ENCODE results near the gene PTN. TPM values are rescaled to one million over a fixed set of nuclear protein-coding genes. Genes with fewer than 3 reads are reported as not detected.
A peak's percentile ranks its signal among the peaks of the same experiment; 100 is the strongest.

The PTN gene
- total RNA-seq, 1 donor from 2014 or later: 11.1 TPM

DNA sequence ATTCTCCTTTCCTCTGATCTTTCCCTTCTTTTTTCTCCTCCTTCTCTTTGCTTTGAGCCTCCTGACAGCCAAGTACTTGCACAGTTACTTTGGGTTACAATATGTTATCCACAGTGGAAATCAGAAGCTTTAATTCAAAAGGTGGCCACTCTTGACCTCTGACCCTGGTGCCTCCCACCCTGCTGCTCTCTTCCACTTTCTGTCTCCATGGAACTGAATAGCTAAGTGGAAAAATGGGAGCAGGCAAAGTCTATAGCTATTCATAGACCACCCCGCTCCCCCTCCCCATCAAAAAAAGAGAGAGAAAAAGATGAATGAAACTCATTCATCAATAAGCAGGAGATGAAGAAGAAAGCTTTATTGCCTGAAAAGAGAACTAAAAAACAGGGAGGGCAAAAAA, 39.4 kb downstream of the PTN start:
- H3K27ac Mint-ChIP-seq (ENCODE audit: unreplicated experiment): no peak overlapping the region
- Histone ChIP-seq H3K4me2 (ENCODE audit: low read length) (peak overlapping the region; percentile 71), H2AFZ (ENCODE audit: low read depth, low read length) (no peak overlapping the region), H3K9ac (ENCODE audit: low read length) (no peak overlapping the region), H4K20me1 (ENCODE audit: insufficient read depth, low read length) (no peaks in the 10 kb centered on the region), H3K36me3 (ENCODE audit: insufficient read depth, low read length) (no peaks in the 10 kb centered on the region), H3K4me3 (ENCODE audit: insufficient read depth, low read depth, low read length) (no peak overlapping the region), H3K27ac (ENCODE audit: low read depth, low read length) (no peak overlapping the region), H3K4me1 (ENCODE audit: insufficient read depth, low read length) (peaks cover 9% of the 10 kb centered on the region), H3K27me3 (ENCODE audit: insufficient read depth, low read length) (no peaks in the 10 kb centered on the region), H3K79me2 (ENCODE audit: insufficient read depth, low read length) (no peaks in the 10 kb centered on the region), H3K9me3 (ENCODE audit: insufficient read depth, low read depth, low read length) (no peaks in the 10 kb centered on the region)
- TF ChIP-seq, protein P1, sequence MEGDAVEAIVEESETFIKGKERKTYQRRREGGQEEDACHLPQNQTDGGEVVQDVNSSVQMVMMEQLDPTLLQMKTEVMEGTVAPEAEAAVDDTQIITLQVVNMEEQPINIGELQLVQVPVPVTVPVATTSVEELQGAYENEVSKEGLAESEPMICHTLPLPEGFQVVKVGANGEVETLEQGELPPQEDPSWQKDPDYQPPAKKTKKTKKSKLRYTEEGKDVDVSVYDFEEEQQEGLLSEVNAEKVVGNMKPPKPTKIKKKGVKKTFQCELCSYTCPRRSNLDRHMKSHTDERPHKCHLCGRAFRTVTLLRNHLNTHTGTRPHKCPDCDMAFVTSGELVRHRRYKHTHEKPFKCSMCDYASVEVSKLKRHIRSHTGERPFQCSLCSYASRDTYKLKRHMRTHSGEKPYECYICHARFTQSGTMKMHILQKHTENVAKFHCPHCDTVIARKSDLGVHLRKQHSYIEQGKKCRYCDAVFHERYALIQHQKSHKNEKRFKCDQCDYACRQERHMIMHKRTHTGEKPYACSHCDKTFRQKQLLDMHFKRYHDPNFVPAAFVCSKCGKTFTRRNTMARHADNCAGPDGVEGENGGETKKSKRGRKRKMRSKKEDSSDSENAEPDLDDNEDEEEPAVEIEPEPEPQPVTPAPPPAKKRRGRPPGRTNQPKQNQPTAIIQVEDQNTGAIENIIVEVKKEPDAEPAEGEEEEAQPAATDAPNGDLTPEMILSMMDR (IDR thresholded peaks at IDR 0.05; ENCODE audit: insufficient read depth, low read depth, low read length): no peak
- no peak for TF ChIP-seq EZH2 (IDR thresholded peaks at IDR 0.05; ENCODE audit: insufficient read depth, low read length)
- no peak overlapping the region for H3K4me3 Mint-ChIP-seq (ENCODE audit: unreplicated experiment)
- no peaks in the 10 kb centered on the region for H3K27me3 Mint-ChIP-seq (ENCODE audit: low read depth, unreplicated experiment)
- DNase-seq (ENCODE audit: low read depth) (no peak), FAIRE-seq (no peak)
- peaks cover 2% of the 10 kb centered on the region for H3K4me1 Mint-ChIP-seq (ENCODE audit: low read depth, unreplicated experiment)
- no peaks in the 10 kb centered on the region for H3K9me3 Mint-ChIP-seq (ENCODE audit: unreplicated experiment)
- H3K36me3 Mint-ChIP-seq (ENCODE audit: low read depth, unreplicated experiment): no peaks in the 10 kb centered on the region

DNA sequence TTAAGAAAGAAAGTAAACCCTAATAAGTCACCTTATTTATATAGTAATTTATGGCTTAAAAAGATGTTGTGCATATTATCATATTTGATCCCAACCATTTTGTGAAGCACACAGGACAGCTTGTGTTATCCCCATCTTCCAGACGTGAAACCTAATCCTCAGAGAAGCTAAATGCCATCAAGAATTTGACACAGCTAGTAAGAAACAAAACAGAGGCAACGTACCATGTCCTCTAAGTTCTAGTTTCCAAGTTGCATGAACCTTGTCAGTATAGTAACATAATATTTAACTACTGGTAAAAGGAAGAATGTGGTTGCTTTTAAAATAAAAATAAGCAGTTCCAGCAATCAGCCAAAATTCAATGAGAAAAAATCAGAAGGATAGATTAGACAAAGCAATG, 41.5 kb downstream of the PTN start:
- peaks cover 9% of the 10 kb centered on the region for H3K4me1 ChIP-seq (ENCODE audit: insufficient read depth, low read length)
- no peak for FAIRE-seq
- no peaks in the 10 kb centered on the region for H3K9me3 ChIP-seq (ENCODE audit: insufficient read depth, low read depth, low read length)
- no peak overlapping the region for H3K27ac ChIP-seq (ENCODE audit: low read depth, low read length)
- H3K27me3 ChIP-seq (ENCODE audit: insufficient read depth, low read length): no peaks in the 10 kb centered on the region
- H3K36me3 Mint-ChIP-seq (ENCODE audit: low read depth, unreplicated experiment): no peaks in the 10 kb centered on the region
- TF ChIP-seq EZH2 (IDR thresholded peaks at IDR 0.05; ENCODE audit: insufficient read depth, low read length): no peak
- TF ChIP-seq, protein P1 (IDR thresholded peaks at IDR 0.05; ENCODE audit: insufficient read depth, low read depth, low read length): no peak
- H3K79me2 ChIP-seq (ENCODE audit: insufficient read depth, low read length): no peaks in the 10 kb centered on the region
- no peaks in the 10 kb centered on the region for H3K9me3 Mint-ChIP-seq (ENCODE audit: unreplicated experiment)
- no peak overlapping the region for H3K4me3 ChIP-seq (ENCODE audit: insufficient read depth, low read depth, low read length)
- H3K9ac ChIP-seq (ENCODE audit: low read length): no peak overlapping the region
- H2AFZ ChIP-seq (ENCODE audit: low read depth, low read length): no peak overlapping the region
- no peak overlapping the region for H3K27ac Mint-ChIP-seq (ENCODE audit: unreplicated experiment)
- no peak for DNase-seq (ENCODE audit: low read depth)
- no peaks in the 10 kb centered on the region for H3K27me3 Mint-ChIP-seq (ENCODE audit: low read depth, unreplicated experiment)
- no peaks in the 10 kb centered on the region for H3K36me3 ChIP-seq (ENCODE audit: insufficient read depth, low read length)
- H3K4me3 Mint-ChIP-seq (ENCODE audit: unreplicated experiment): no peak overlapping the region
- H3K4me2 ChIP-seq (ENCODE audit: low read length): no peak overlapping the region
- H4K20me1 ChIP-seq (ENCODE audit: insufficient read depth, low read length): no peaks in the 10 kb centered on the region
- H3K4me1 Mint-ChIP-seq (ENCODE audit: low read depth, unreplicated experiment): peaks cover 2% of the 10 kb centered on the region

DNA sequence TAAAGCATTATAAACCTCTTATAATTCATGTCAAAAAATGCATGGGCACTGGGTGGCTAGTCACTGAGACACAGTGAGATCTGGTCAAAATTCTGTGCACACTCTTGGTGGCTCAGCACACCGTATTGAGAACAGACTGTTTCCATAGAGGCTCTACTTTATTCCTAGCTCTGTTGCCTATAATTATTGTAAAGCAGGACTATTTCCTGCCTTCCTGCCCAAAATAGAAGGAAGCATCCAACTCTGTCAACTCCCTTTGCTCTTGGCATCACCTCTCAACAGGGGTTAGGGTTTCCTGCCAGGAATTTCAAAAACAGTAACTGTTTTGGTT, 45.1 kb downstream of the PTN start:
- Mint-ChIP-seq H3K36me3 (ENCODE audit: low read depth, unreplicated experiment) (no peaks in the 10 kb centered on the region), H3K4me3 (ENCODE audit: unreplicated experiment) (no peak overlapping the region)

More for the DNA sequence above, 45.1 kb downstream of the PTN start:
- no peaks in the 10 kb centered on the region for H3K36me3 ChIP-seq (ENCODE audit: insufficient read depth, low read length)
- H3K4me2 ChIP-seq (ENCODE audit: low read length): no peak overlapping the region
- no peaks in the 10 kb centered on the region for H4K20me1 ChIP-seq (ENCODE audit: insufficient read depth, low read length)
- H3K27me3 ChIP-seq (ENCODE audit: insufficient read depth, low read length): no peaks in the 10 kb centered on the region
- no peak for TF ChIP-seq EZH2 (IDR thresholded peaks at IDR 0.05; ENCODE audit: insufficient read depth, low read length)
- TF ChIP-seq, protein P1 (IDR thresholded peaks at IDR 0.05; ENCODE audit: insufficient read depth, low read depth, low read length): no peak
- H3K79me2 ChIP-seq (ENCODE audit: insufficient read depth, low read length): no peaks in the 10 kb centered on the region
- H2AFZ ChIP-seq (ENCODE audit: low read depth, low read length): no peak overlapping the region
- H3K4me3 ChIP-seq (ENCODE audit: insufficient read depth, low read depth, low read length): no peak overlapping the region
- Mint-ChIP-seq H3K27me3 (ENCODE audit: low read depth, unreplicated experiment) (no peaks in the 10 kb centered on the region), H3K9me3 (ENCODE audit: unreplicated experiment) (no peaks in the 10 kb centered on the region), H3K27ac (ENCODE audit: unreplicated experiment) (no peak overlapping the region), H3K4me1 (ENCODE audit: low read depth, unreplicated experiment) (no peaks in the 10 kb centered on the region)
- H3K9me3 ChIP-seq (ENCODE audit: insufficient read depth, low read depth, low read length): no peaks in the 10 kb centered on the region
- no peaks in the 10 kb centered on the region for H3K4me1 ChIP-seq (ENCODE audit: insufficient read depth, low read length)
- H3K9ac ChIP-seq (ENCODE audit: low read length): no peak overlapping the region
- H3K27ac ChIP-seq (ENCODE audit: low read depth, low read length): no peak overlapping the region
- FAIRE-seq (no peak), DNase-seq (ENCODE audit: low read depth) (no peak)
